Embryonic facial prominence (tissue), 1 donor: ENCODE results near the gene MISP.

Experiments used
- DNase-seq: peaks from one replicate; pipeline ENCODE4 v3.0.0-alpha.2; 2016; ENCODE audit errors: extremely low spot score

Gene MISP

DNA sequence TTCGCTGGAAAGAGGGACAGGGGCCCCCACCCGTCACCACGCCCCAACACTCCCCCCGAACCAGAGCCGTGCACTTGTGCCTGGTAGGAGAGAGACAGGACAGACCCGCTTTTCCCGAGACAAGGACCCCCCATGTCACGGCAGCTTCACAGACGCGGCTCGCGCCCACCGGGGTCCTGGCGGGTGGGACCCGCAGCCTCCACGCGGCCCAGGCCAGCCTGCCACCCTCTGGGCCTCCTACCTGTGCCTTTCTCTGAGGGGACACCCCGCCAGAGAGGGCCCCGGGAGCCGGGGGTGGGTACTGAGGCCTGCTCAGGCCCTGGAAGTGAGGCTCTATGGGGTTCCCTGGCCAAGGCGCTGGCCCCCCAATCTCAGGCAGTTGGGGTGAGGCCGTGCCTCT lies 4.0 kb upstream of the MISP start:
- DNase-seq, result no peak

DNA sequence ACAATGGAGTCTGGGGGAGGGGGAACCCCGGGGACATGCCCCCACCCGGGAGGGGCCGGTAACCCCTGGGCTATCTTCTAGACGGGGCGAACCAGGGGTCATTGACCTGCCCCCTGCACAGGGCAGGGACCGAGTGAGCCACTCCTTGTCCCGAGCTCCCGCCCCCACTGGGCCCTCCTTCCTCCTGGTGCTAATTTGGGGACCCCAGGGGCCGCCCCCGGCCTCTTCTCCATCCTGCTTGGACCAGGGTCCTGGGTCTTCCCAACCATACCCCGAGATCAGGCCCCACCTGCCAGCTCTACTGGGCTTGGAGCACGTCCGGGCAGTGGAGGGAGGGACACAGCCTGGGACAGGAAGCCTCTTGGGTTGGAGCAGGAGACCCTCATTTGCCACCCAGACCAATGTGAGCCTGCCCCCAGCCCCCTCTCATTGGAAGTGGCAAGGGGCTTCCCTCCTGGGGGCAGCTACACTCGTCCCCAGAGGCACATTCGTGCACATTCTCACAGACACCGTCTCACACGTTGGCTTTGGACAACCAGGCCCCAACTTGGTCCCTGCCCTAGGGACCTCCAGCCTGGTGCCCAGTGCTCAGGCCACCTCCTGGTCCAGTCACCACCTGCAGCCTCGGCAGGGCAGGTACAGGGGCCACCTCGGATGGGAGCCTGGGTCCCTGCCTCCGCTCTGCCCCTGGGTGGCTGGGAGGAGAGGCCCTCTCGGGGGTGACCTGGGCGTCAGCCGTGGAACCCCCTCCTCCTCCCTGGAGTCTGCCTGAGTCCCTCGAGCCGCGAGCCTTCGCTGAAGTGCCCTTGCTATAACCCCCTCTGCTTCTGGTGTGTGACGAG lies 3.3 kb upstream of the MISP start:
- DNase-seq, result no peak

DNA sequence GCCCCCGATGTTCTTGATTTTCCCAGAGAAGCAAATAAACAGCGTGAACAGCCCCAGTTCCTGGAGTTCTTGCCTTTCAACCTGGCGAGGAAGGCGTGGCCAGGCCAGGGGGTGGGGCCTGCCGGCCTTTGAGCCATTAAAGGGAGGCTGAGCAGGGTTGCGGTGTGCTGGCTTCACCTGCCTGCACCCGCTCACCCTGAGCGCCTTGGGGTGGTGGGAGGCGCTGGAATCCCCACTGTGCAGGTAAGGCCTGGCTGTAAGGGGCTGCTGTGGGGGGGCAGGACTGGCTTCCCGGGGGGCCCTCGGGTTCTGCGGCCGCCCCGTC lies 2.7 kb upstream of the MISP start:
- no peak for DNase-seq

DNA sequence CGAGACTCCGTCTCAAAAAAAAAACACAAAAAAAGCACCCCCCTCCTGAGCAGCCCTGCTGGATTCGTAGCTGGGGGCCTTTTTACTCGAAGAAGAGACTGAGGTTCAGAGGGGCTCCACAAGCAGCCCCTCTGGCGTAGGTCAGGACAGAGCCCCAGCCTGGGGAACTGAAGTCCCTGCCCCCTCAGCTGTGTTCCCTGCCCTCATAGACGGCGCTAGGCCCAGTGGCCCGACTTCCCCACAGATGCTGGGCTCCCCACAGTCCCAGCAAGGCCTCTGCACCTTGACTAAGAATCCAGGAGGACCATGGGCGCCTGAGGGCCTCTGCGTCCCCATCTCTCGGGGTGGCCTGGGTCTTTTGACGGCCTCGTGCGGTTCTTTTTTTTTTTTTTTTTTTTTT lies 1.1 kb upstream of the MISP start:
- no peak for DNase-seq

GRCh38 chr19:751501-752341 lies 809 bp downstream of the MISP start:
- DNase-seq, result no peak

DNA sequence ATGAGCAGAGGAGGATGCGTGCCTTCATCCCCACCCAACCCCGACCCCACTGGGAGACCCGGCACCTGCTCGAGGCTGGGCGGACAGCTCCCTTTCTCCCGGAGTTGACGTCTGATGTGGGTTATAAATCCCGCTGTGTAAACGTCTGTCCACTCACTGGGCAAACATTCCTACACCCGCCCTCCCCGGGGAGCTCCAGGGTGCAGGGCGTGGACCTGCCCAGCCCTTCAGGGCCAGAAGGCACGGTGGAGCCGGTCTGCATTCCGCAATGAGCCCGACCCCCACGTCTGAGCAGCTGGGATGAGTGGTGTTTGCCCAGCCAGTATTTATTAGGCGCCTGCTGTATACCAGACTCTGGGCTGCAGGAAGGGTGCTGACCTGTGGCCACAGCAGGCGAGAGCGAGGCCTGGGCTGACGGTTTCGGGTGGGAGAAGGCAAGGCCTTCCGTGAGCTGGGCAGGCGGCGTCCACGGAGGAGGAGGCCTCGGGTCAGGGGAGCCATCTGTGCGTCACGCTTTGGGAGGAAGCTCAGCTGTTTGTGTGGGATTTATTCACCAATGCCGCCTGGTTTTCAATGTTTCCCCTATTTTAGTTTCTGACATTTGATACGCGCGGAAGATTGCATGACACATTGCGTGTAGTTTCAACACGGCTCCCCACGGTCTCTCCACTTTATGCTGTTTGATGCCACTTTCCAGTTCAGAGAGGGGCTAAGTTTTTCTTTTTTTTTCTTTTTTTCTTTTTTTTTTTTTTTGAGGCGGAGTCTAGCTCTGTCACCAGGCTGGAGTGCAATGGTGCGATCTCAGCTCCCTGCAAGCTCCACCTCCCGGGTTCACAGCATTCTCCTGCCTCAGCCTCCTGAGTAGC lies 2.0 kb downstream of the MISP start:
- peak; percentile 27 for DNase-seq

- DNase-seq, result no peak
Measured at GRCh38 chr19:754530-754929, 3.6 kb downstream of the MISP start.

DNA sequence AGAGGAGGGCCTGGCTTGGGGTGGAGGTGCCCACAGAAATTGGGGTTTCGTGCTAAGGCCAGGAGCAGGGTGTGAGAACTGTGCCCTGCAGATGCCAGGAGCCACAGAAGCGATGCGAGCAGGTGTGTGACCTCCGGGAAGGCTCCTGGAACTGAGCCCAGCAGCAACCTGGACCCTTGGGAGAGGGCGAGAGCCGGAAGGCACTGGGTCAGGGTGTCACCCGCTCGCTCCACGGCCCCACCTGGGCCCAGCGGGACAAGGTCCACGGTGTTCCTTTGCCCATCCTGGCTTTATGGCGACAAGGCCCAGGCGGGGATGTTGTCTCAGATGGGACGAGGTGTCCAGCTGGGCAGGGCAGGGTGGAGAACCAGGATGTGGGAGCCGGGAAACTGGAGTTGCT lies 4.2 kb downstream of the MISP start:
- no peak for DNase-seq

DNA sequence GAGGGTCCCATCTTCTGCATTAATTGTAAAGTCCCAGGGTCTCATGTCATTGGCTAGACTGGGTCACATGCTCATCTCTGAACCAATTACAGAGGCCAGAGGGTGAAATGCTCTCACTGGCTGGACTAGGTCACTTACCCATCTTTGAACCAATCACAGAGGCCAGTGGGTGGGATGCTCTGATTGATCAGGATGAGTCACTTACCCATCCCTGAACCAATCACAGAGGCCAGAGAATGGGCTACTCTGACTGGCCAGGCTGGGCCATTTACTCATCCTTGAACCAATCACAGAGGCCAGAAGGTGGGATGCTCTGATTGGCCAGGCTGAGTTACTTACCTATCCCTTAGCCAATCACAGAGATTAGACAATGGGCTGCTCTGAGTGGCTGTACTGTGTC lies 5.3 kb downstream of the MISP start:
- no peak for DNase-seq

DNA sequence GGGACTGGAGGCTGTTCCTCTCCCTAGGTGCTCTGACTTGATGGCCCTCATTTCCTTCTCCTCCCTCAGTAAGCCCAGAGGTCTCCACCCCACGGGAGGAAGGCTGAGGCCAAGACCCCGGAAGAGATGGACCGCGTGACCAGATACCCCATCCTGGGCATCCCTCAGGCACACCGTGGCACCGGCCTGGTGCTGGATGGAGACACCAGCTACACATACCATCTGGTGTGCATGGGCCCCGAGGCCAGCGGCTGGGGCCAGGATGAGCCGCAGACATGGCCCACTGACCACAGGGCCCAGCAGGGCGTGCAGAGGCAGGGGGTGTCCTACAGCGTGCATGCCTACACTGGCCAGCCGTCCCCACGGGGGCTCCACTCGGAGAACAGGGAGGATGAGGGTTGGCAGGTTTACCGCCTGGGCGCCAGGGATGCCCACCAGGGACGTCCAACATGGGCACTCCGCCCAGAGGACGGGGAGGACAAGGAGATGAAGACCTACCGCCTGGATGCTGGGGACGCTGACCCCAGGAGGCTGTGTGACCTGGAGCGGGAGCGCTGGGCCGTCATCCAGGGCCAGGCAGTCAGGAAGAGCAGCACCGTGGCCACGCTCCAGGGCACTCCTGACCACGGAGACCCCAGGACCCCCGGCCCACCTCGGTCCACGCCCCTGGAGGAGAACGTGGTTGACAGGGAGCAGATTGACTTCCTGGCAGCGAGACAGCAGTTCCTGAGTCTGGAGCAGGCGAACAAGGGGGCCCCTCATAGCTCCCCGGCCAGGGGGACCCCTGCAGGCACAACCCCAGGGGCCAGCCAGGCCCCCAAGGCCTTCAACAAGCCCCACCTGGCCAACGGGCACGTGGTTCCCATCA lies 6.1 kb downstream of the MISP start:
- no peak for DNase-seq

GRCh38 chr19:757811-758668 lies 7.1 kb downstream of the MISP start:
- no peak for DNase-seq

GRCh38 chr19:763181-763580 lies 12.3 kb downstream of the MISP start:
- DNase-seq, result no peak

DNA sequence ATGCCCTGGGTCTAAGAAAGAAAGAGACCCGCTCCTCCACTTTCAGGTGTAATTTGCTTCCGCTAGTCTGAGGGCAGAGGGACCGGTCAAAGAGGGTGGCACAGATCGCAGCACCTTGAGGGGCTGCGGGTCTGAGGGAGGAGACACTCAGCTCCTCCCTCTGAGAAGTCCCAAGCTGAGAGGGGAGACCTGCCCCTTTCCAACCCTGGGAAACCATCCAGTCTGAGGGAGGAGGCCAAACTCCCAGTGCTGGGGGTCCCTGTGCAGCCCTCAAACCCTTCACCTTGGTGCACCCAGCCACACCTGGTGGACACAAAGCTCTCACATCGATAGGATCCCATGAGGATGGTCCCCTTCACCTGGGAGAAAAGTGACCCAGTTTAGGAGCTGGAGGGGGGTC lies 13.0 kb downstream of the MISP start:
- no peak for DNase-seq

DNA sequence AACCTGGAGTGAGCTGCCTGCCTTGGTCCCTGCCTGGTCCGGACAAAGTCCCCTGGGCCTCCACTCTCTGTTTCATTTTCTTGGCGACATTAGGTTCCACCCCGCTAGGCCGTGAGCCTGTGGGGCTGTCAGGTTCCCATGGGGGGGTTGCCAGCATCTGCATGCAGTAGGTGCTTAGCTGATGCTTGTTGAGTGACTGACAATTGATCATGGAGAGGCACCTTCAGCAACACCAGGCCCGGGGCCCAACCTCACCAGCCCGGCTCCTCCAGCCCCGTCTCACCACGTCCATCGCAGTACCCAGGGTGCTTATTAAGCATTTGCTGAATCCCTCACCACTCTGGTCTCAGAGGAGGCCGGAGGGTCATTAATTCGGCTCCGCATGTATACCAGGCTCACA lies 13.4 kb downstream of the MISP start:
- DNase-seq, result no peak

DNA sequence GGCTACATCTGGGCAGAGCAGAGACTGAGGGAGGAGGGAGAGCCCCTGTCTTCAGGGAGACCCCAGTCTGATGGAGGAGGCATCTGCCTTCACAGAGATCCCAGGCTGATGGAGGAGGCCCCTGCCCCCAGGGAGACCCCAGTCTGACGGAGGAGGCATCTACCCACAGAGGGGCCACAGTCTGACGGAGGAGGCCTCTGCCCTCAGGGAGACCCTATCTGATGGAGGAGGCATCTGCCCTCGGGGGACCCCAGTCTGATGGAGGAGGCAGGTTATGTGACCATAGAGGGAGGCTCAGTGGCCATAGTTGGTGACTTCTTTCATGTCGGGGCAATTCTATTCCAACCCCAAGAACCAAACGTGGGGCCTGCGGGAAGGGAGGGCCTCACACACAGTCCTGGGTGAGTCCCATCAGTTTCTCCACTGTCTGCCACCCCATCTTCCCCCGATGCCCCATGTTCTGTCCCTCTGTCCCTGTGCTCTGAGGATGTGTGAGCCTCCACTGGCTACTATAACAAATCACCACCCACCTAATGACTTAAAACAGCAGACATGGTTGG lies 14.3 kb downstream of the MISP start:
- DNase-seq, result no peak

- no peak for DNase-seq
Measured at GRCh38 chr19:768424-768823, 17.5 kb downstream of the MISP start.

DNA sequence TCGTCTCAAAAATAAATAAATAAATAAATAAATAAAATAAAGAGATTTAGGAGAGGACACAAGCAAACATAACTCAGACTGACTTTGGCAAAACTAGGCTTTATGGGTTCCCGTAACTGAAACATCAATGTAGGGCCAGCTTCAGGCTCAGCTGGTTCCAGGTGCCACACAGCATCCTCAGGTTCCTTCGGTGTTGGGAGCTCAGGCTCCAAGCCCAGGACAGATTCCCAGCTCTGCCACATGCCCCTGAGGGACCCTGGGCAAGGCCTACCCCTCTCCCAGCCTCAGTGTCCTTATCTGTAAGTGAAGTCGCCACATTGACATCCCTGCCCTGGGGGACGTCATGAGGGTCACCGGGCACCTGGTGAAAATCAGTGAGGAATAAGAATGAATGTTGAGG lies 18.7 kb downstream of the MISP start:
- no peak for DNase-seq

- DNase-seq, result no peak
Measured at GRCh38 chr19:771332-771785, 20.4 kb downstream of the MISP start.

DNA sequence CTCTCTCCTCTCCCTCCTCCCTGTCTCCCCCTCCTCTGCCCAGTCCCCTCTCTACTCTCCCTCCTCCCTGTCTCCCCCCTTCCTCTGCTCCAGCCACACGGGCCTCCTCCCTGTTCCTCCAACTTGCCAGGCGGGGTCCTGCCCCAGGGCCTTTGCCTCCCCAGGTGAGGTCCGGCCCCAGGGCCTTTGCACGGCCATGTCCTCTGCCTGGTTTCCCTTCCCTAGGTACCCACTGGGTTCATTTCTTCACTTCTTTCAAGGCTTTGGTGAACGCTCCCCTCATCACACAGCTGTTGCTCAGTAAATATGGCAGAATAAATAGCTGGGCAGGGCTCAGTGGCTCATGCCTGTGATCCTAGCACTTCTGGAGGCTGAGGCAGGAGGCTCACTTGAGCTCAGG lies 21.2 kb downstream of the MISP start:
- DNase-seq, result no peak
